ENCODE measurements around the gene GRID1. TPM values are rescaled to one million over a fixed set of nuclear protein-coding genes. Genes with fewer than 3 reads are reported as not detected.
"Not testable (repeated sequence)": the region's sequence is repeated elsewhere in the genome, so short reads cannot be mapped to it uniquely, and the experiment has no call there.

GRID1 gene
- polyA plus RNA-seq, 1 donor from 2014 or later = not detected

DNA sequence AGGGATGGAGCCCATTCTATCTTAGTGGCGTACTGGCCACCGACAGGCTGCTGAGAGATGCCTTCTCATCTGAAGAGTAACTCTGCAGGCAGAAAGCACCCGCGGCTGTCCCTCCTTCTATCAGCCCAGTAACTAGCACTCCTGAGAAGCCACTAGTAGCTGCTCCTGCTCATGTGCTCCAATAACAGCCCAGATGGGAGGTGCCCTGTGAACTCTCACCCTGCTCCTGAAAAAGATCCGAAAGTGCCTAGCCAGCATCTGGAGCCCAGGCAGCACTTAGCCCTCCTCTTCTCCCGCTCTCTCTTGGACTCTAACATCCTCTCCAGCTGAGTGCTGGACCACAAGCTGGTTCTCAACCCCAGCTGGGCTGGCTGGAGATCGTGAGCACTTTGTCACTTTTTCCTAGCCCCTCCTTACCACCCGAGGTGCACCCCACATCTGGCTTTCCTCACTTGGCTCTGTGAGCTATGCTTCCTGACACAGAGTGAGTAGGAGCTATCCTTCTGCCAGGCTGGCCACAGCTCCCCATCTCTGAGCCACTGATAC, 239.2 kb downstream of the GRID1 start:
- no peak overlapping the region for H3K4me3 Mint-ChIP-seq
- H3K9me3 Mint-ChIP-seq = no peaks in the 10 kb centered on the region
- peaks cover 0 to 1% (median 0%) of the 10 kb centered on the region in 3 donors for H3K4me1 Mint-ChIP-seq
- peaks cover 8% of the 10 kb centered on the region for H3K27me3 Mint-ChIP-seq
- no peak overlapping the region for H3K27ac Mint-ChIP-seq
- no peaks in the 10 kb centered on the region for H3K36me3 Mint-ChIP-seq

DNA sequence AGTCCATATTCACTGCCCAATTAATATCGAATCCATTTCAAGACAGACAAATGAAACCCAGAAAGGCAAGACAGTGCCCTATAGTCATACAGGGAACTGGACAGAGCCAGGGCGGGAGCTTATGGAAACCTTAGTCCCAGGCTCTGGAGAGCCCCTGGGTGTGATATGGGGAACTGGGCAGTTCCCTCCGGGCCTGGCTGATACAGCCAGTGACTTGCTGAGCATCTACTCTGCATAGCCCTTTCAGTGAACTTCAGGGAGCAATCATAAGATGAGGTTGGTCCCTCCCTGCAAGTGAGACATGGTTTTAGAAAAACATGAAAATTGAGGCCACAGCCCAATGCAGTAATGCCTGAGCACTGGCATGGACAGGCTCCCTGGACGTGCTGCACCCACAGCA, 241.9 kb downstream of the GRID1 start:
- Mint-ChIP-seq H3K27ac (no peak overlapping the region), H3K36me3 (no peaks in the 10 kb centered on the region), H3K27me3 (peaks cover 8% of the 10 kb centered on the region), H3K4me1 (peaks cover 0 to 1% (median 0%) of the 10 kb centered on the region in 3 donors), H3K4me3 (no peak overlapping the region), H3K9me3 (no peaks in the 10 kb centered on the region)

- Mint-ChIP-seq H3K36me3 (no peaks in the 10 kb centered on the region), H3K27me3 (peaks cover 7% of the 10 kb centered on the region), H3K9me3 (no peaks in the 10 kb centered on the region), H3K27ac (no peak overlapping the region), H3K4me3 (no peak overlapping the region), H3K4me1 (peaks cover 0 to 1% (median 0%) of the 10 kb centered on the region in 3 donors)
Measured at GRCh38 chr10:86123715-86124114, 242.9 kb downstream of the GRID1 start.

DNA sequence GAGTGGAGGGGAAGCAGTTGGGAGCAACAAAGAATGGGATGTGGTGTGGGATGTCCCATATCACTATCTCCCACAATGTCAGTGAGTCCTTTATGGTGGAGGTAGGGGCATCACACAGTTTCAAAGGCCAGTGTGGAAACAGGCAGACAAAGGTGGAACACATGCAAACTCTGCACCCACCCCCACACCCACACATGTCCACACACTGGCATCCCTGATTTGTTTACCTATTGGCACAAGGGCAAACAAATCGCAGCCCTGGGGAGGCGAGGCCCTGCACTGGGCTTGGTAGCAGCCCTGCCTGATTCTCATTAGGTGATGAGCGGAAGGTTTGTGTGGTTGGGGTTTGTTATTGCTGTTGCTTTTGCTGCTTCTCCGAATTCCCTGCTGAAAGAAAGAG, 243.3 kb downstream of the GRID1 start:
- no peaks in the 10 kb centered on the region for H3K36me3 Mint-ChIP-seq
- H3K4me3 Mint-ChIP-seq = no peak overlapping the region
- H3K9me3 Mint-ChIP-seq = no peaks in the 10 kb centered on the region
- H3K27me3 Mint-ChIP-seq = peaks cover 5% of the 10 kb centered on the region
- peaks cover 0 to 1% (median 0%) of the 10 kb centered on the region in 3 donors for H3K4me1 Mint-ChIP-seq
- H3K27ac Mint-ChIP-seq = no peak overlapping the region

DNA sequence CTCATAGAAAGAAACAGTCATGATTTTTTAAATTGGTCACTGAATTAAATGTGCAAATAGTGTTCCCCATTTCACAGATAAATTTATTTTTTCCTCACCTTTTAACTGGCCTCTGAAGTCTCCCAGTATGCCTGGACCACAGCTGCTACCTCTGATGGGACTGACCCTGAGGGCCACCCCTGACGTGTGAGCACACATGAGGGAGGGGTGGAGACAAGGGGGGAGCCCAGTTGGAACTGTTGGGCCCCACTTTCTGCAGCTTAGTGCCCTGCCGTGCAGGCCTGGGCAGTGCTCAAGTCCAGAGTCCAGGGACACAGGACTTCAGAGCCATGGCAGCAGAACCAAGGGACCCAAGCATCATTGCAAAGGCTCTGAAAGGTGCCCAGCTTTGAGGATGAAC, 243.9 kb downstream of the GRID1 start:
- peaks cover 5% of the 10 kb centered on the region for H3K27me3 Mint-ChIP-seq
- no peaks in the 10 kb centered on the region for H3K36me3 Mint-ChIP-seq
- peaks cover 0 to 1% (median 0%) of the 10 kb centered on the region in 3 donors for H3K4me1 Mint-ChIP-seq

DNA sequence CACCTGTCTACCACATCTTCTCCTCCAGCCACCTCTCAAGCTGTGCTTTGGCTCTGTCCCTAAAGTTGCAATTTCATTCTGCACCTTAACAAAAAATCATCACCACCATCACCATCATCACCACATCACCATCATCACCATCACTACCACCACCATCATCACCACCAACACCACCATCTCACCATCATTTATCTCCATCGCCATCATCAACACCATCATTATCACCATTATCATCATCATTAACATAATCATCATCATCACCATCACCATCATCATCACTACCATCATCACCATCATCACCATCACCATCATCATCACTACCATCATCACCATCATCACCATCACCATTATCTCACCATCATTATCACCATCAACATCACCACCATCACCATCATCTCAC, 245.4 kb downstream of the GRID1 start:
- H3K4me1 Mint-ChIP-seq = no peaks in the 10 kb centered on the region
- peaks cover 3% of the 10 kb centered on the region for H3K27me3 Mint-ChIP-seq
- H3K27ac Mint-ChIP-seq = no peak overlapping the region
- no peaks in the 10 kb centered on the region for H3K9me3 Mint-ChIP-seq
- H3K4me3 Mint-ChIP-seq = no peak overlapping the region
- no peaks in the 10 kb centered on the region for H3K36me3 Mint-ChIP-seq

More for the DNA sequence above, 243.9 kb downstream of the GRID1 start:
- no peaks in the 10 kb centered on the region for H3K9me3 Mint-ChIP-seq
- H3K4me3 Mint-ChIP-seq = no peak overlapping the region
- H3K27ac Mint-ChIP-seq = no peak overlapping the region

DNA sequence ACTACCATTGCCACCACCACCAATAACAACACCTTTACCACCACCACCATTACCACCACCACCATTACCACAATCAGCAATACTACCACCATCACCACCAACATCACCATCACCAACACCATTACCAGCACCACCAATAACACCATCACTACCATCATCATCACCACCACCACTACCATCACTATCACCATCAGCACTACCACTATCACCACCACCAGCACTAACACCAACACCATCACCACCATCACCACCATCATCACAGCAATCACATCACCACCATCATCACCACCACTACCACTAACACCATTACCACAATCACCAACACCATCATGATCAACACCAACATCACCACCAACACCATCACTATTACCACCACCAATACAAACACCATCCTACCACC, 249.5 kb downstream of the GRID1 start:
- no peak overlapping the region for H3K27ac Mint-ChIP-seq
- no peaks in the 10 kb centered on the region for H3K27me3 Mint-ChIP-seq
- H3K9me3 Mint-ChIP-seq = no peaks in the 10 kb centered on the region
- no peak overlapping the region for H3K4me3 Mint-ChIP-seq
- H3K36me3 Mint-ChIP-seq = no peaks in the 10 kb centered on the region
- H3K4me1 Mint-ChIP-seq = no peaks in the 10 kb centered on the region

GRCh38 chr10:86113983-86114382, 252.6 kb downstream of the GRID1 start:
- H3K4me3 Mint-ChIP-seq = no peak overlapping the region
- H3K9me3 Mint-ChIP-seq = no peaks in the 10 kb centered on the region
- no peaks in the 10 kb centered on the region for H3K36me3 Mint-ChIP-seq
- H3K4me1 Mint-ChIP-seq = no peaks in the 10 kb centered on the region
- no peak overlapping the region for H3K27ac Mint-ChIP-seq
- no peaks in the 10 kb centered on the region for H3K27me3 Mint-ChIP-seq

GRCh38 chr10:86113501-86113900, 253.1 kb downstream of the GRID1 start:
- Mint-ChIP-seq H3K27ac (no peak overlapping the region), H3K9me3 (no peaks in the 10 kb centered on the region), H3K27me3 (no peaks in the 10 kb centered on the region), H3K4me3 (no peak overlapping the region), H3K36me3 (no peaks in the 10 kb centered on the region), H3K4me1 (no peaks in the 10 kb centered on the region)

DNA sequence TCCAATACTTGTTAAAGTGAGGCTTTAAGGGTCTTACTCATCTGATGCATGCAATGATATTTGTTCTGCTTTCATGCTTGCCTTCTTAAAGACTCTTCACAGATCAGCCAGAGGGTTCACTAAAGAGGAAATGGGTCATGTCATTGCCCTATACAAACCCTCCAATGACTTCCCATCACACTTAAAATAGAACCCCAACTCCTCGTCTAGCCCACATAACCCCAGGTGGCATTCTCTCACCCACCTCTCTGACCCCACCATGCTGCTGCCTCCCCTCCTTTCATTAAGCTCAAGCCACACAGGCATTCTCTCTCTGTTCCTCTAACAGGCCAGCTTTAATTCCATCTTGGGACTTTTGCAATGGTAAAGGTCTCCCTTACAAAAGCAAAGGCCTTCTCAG, 253.6 kb downstream of the GRID1 start:
- no peaks in the 10 kb centered on the region for H3K4me1 Mint-ChIP-seq
- H3K36me3 Mint-ChIP-seq = no peaks in the 10 kb centered on the region
- no peaks in the 10 kb centered on the region for H3K9me3 Mint-ChIP-seq
- no peaks in the 10 kb centered on the region for H3K27me3 Mint-ChIP-seq
- H3K27ac Mint-ChIP-seq = no peak overlapping the region
- no peak overlapping the region for H3K4me3 Mint-ChIP-seq

DNA sequence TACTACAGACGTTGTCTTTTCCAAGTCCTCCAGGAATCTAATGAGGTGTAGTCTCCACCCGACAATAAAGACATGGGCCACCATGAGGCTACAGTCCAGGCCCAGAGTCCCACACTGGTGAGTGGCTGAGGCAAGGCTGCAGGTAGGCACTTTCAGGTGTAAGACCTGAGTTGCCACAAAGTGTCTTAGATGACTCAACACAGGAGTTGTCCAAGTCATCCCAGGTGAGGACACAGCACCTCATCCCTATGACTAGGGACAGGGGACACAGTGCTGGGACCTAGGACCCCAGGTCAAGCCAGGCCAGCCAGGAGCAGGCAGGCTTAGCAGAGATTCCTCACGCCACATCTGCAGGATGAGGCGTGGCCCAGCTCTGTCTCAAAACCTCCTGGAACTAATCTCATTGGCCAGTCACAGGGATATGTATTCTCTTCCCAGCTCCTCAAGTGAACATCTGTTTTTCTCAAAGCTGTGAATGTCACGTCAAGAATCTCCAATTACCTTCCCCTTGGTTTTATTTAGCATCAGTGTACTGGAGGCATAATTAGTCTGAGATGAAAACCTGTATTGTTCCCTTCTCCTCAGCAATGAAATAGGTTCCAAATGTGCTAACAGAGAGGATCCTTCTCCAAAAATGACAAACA, 254.6 kb downstream of the GRID1 start:
- Mint-ChIP-seq H3K9me3 (no peaks in the 10 kb centered on the region), H3K27me3 (no peaks in the 10 kb centered on the region), H3K4me1 (peaks cover 0 to 1% (median 0%) of the 10 kb centered on the region in 3 donors), H3K4me3 (no peak overlapping the region), H3K27ac (no peak overlapping the region), H3K36me3 (no peaks in the 10 kb centered on the region)

- Mint-ChIP-seq H3K4me3 (no peak overlapping the region), H3K36me3 (no peaks in the 10 kb centered on the region), H3K27ac (no peak overlapping the region), H3K27me3 (no peaks in the 10 kb centered on the region), H3K4me1 (peaks cover 0 to 2% (median 0%) of the 10 kb centered on the region in 3 donors), H3K9me3 (no peaks in the 10 kb centered on the region)
Measured at GRCh38 chr10:86110156-86110786, 256.3 kb downstream of the GRID1 start.

DNA sequence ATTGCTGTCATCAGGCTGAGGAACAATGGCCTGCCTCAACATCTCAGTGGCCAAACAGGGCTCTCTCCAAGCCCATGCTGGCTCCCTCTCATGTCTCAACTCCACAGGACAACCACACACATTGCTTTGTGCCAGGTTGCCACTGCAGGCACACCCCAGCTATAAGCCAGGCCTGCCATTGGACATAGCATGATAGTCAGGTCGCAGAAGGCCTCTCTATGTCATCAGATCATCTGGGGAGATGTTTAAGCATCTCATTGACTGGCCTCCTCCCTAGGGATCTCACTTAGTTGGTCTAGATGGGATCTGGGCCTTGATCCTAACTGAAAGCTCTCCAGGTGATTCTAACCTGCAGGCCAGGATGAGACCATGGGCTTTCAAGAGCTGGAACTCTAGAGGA, 257.2 kb downstream of the GRID1 start:
- Mint-ChIP-seq H3K9me3 (no peaks in the 10 kb centered on the region), H3K27me3 (no peaks in the 10 kb centered on the region), H3K36me3 (no peaks in the 10 kb centered on the region), H3K4me3 (no peak overlapping the region), H3K27ac (no peak overlapping the region), H3K4me1 (peaks cover 0 to 2% (median 0%) of the 10 kb centered on the region in 3 donors)

DNA sequence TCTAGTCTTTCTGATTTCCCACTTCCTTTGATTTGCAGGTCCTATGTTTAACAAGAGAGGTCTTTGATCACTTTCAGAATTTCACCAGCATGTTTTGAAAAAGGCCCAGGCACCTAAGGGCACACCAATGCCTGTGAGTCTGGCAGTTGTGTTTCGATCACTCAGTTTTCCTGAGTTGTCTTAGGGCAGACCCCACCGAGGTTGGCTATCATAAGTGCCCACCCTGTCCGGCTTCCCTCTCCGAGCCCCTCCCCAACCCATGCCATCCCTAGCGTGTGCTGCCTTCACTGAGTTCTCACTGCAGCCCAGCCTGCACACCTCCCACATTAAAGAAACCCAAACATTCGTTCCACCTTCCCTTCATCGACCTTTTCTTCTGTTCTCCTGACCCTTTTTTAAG, 257.9 kb downstream of the GRID1 start:
- H3K27me3 Mint-ChIP-seq = no peaks in the 10 kb centered on the region
- H3K27ac Mint-ChIP-seq = no peak overlapping the region
- no peak overlapping the region for H3K4me3 Mint-ChIP-seq

DNA sequence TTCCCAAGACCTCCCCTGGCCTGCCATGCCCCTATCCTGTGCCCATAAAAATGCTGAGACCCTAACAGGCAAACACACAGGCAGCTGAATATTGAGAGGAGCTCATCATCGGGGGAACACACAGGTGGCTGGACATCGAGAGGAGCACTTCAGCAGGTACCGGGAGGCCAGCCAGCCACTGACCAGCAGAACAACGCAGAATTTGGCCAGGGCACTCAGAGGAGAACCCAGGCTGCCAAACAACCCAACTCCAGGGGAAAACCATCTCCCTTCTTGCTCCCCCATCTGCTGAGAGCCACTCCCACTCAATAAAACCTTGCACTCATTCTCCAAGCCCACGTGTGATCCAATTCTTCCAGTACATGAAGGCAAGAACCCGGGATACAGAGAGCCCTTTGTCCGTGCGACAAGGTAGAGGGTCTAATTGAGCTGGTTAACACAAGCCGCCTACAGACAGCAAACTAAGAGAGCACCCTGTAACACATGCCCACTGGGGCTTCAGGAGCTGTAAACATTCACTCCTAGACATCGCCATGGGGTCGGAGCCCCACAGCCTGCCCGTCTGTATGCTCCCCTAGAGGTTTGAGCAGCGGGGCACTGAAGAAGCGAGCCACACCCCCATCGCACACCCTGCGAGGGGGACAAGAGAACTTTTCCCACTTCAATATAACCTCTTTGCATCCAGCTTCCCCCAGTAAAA, 258.8 kb downstream of the GRID1 start:
- H3K4me1 Mint-ChIP-seq, H3K4me3 Mint-ChIP-seq, H3K9me3 Mint-ChIP-seq, H3K36me3 Mint-ChIP-seq, H3K27me3 Mint-ChIP-seq, H3K27ac Mint-ChIP-seq: not testable (repeated sequence)

More for the DNA sequence above, 257.9 kb downstream of the GRID1 start:
- peaks cover 0 to 2% (median 0%) of the 10 kb centered on the region in 3 donors for H3K4me1 Mint-ChIP-seq
- H3K9me3 Mint-ChIP-seq = no peaks in the 10 kb centered on the region
- no peaks in the 10 kb centered on the region for H3K36me3 Mint-ChIP-seq
